Astrocyte (in vitro differentiated cells and primary cell): Measurements from ENCODE around the gene MFGE8. TPM values are rescaled to one million over a fixed set of nuclear protein-coding genes. Genes with fewer than 3 reads are reported as not detected.
"Not testable (repeated sequence)": the region's sequence is repeated elsewhere in the genome, so short reads cannot be mapped to it uniquely, and the experiment has no call there.

ENCODE experiments used
- DNase-seq: peaks from one replicate; pipeline ENCODE4 v3.0.0-alpha.2; 2010; ENCODE audit warnings: low read depth
- FAIRE-seq: peaks from 2 replicates; lab custom pipeline; 2011; peaks lifted over from hg19 to GRCh38; lab: Jason Lieb, UNC
- H2AFZ ChIP-seq: 2 replicates; pipeline ENCODE4 v1.6.0; 2012; ENCODE audit warnings: low read depth, low read length, inconsistent platforms
- H3K27ac ChIP-seq: 2 replicates; pipeline ENCODE4 v1.5.1; 2011; ENCODE audit warnings: low read depth, low read length, inconsistent platforms
- H3K27me3 ChIP-seq: 2 replicates; pipeline ENCODE4 v1.6.0; 2011; ENCODE audit warnings: low read length, inconsistent platforms; ENCODE audit not compliant: insufficient read depth
- H3K36me3 ChIP-seq: 2 replicates; pipeline ENCODE4 v1.5.1; 2011; ENCODE audit warnings: low read length, inconsistent platforms; ENCODE audit not compliant: insufficient read depth
- H3K4me1 ChIP-seq: 2 replicates; pipeline ENCODE4 v1.5.1; 2011; ENCODE audit warnings: low read length, inconsistent platforms; ENCODE audit not compliant: insufficient read depth
- H3K4me2 ChIP-seq: 2 replicates; pipeline ENCODE4 v1.6.0; 2012; ENCODE audit warnings: low read length, inconsistent platforms
- H3K4me3 ChIP-seq: 2 replicates; pipeline ENCODE4 v1.5.1; 2011; ENCODE audit warnings: low read depth, mild to moderate bottlenecking, low read length, inconsistent platforms; ENCODE audit not compliant: insufficient read depth
- H3K79me2 ChIP-seq: 2 replicates; pipeline ENCODE4 v1.6.0; 2012; ENCODE audit warnings: mild to moderate bottlenecking, low read length, inconsistent platforms; ENCODE audit not compliant: insufficient read depth
- H3K9ac ChIP-seq: 2 replicates; pipeline ENCODE4 v1.6.0; 2012; ENCODE audit warnings: mild to moderate bottlenecking, low read length, inconsistent platforms
- H3K9me3 ChIP-seq: 2 replicates; pipeline ENCODE4 v1.5.1; 2012; ENCODE audit warnings: low read depth, mild to moderate bottlenecking, low read length, inconsistent platforms; ENCODE audit not compliant: insufficient read depth
- H4K20me1 ChIP-seq: 2 replicates; pipeline ENCODE4 v1.6.0; 2012; ENCODE audit warnings: low read length, inconsistent platforms; ENCODE audit not compliant: insufficient read depth
- H3K27ac Mint-ChIP-seq: one replicate; pipeline ENCODE4 v1.8.0; 2021; ENCODE audit warnings: mild to moderate bottlenecking, mixed read lengths; ENCODE audit not compliant: unreplicated experiment
- H3K27me3 Mint-ChIP-seq: one replicate; pipeline ENCODE4 v1.8.0; 2021; ENCODE audit warnings: low read depth, mixed read lengths; ENCODE audit not compliant: unreplicated experiment
- H3K36me3 Mint-ChIP-seq: one replicate; pipeline ENCODE4 v1.8.0; 2021; ENCODE audit warnings: low read depth, mixed read lengths; ENCODE audit not compliant: unreplicated experiment
- H3K4me1 Mint-ChIP-seq: one replicate; pipeline ENCODE4 v1.8.0; 2021; ENCODE audit warnings: low read depth, mixed read lengths; ENCODE audit not compliant: unreplicated experiment
- H3K4me3 Mint-ChIP-seq: one replicate; pipeline ENCODE4 v1.8.0; 2021; ENCODE audit warnings: mild to moderate bottlenecking, moderate library complexity, mixed read lengths; ENCODE audit not compliant: unreplicated experiment
- H3K9me3 Mint-ChIP-seq: one replicate; pipeline ENCODE4 v1.8.0; 2021; ENCODE audit warnings: mild to moderate bottlenecking, mixed read lengths; ENCODE audit not compliant: unreplicated experiment
- EZH2 ChIP-seq: IDR thresholded peaks from 2 replicates; pipeline ENCODE4 v1.6.1; 2012; ENCODE audit warnings: mild to moderate bottlenecking, low read length, inconsistent platforms; ENCODE audit not compliant: insufficient read depth
- total RNA-seq: library from RNA; stranded (reverse); gene quantifications from 2 replicates; pipeline ENCODE4 v1.2.1, GENCODE V29; 2021
- TF ChIP-seq, protein P1 (sequence below): IDR thresholded peaks from 2 replicates; pipeline ENCODE4 v1.5.1; 2011; ENCODE audit warnings: low read depth, mild to moderate bottlenecking, inconsistent platforms, low read length, moderate library complexity; ENCODE audit not compliant: insufficient read depth

Gene MFGE8
- total RNA-seq, 1 donor from 2014 or later: 276 TPM

GRCh38 chr15:88939486-88939806 lies 26.3 kb upstream of the MFGE8 start:
- Mint-ChIP-seq H3K9me3 (peaks cover 6% of the 10 kb centered on the region), H3K36me3 (peaks cover 4% of the 10 kb centered on the region), H3K27me3 (no peaks in the 10 kb centered on the region), H3K4me1 (no peaks in the 10 kb centered on the region), H3K4me3 (no peak overlapping the region), H3K27ac (no peak overlapping the region)
- no peak for DNase-seq
- Histone ChIP-seq H3K27ac (no peak overlapping the region), H2AFZ (no peak overlapping the region), H3K36me3 (no peaks in the 10 kb centered on the region), H4K20me1 (no peaks in the 10 kb centered on the region), H3K9me3 (no peaks in the 10 kb centered on the region), H3K4me1 (no peaks in the 10 kb centered on the region), H3K4me2 (no peak overlapping the region), H3K4me3 (no peak overlapping the region), H3K9ac (no peak overlapping the region), H3K27me3 (no peaks in the 10 kb centered on the region), H3K79me2 (no peaks in the 10 kb centered on the region)
- FAIRE-seq: no peak
- TF ChIP-seq, protein P1, sequence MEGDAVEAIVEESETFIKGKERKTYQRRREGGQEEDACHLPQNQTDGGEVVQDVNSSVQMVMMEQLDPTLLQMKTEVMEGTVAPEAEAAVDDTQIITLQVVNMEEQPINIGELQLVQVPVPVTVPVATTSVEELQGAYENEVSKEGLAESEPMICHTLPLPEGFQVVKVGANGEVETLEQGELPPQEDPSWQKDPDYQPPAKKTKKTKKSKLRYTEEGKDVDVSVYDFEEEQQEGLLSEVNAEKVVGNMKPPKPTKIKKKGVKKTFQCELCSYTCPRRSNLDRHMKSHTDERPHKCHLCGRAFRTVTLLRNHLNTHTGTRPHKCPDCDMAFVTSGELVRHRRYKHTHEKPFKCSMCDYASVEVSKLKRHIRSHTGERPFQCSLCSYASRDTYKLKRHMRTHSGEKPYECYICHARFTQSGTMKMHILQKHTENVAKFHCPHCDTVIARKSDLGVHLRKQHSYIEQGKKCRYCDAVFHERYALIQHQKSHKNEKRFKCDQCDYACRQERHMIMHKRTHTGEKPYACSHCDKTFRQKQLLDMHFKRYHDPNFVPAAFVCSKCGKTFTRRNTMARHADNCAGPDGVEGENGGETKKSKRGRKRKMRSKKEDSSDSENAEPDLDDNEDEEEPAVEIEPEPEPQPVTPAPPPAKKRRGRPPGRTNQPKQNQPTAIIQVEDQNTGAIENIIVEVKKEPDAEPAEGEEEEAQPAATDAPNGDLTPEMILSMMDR: no peak
- TF ChIP-seq EZH2: no peak

DNA sequence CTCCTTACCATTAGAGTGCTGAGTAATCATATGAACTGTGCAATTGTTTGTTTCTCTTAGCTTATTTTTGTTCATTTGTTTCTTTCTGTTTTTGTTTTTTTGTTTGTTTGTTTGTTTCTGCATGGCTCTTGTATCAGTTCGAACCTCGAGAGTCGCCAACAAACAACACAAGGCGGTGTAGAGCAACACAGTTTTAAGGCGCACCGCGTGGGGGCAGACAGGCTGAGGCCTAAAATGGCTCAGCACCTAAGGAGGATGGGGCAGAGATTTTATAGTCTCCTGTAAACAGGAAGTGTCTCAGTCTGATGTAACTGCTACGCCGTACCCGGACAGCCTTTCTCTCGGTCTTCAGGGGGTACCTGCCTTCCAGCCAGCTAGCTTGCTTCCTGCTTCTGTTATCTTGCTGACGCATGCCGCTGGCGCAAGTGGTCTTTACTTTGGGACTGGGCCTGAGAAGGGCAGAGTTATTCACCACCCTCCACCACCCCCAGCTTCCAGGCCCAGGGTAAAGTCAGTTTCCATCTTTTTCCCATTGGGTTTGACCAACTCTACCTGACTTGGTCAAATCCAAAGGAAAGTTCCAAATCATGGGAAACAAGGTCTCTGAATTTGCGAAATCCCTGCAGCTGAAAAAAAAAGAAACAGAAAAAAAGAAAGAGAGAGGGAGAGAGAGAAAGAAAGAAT lies 25.8 kb upstream of the MFGE8 start:
- no peak for TF ChIP-seq EZH2
- TF ChIP-seq, protein P1: no peak
- Mint-ChIP-seq H3K36me3 (peaks cover 4% of the 10 kb centered on the region), H3K27me3 (no peaks in the 10 kb centered on the region), H3K9me3 (peaks cover 6% of the 10 kb centered on the region), H3K4me1 (no peaks in the 10 kb centered on the region), H3K27ac (no peak overlapping the region), H3K4me3 (no peak overlapping the region)
- Histone ChIP-seq H3K27ac (no peak overlapping the region), H3K36me3 (no peaks in the 10 kb centered on the region), H4K20me1 (no peaks in the 10 kb centered on the region), H3K9me3 (no peaks in the 10 kb centered on the region), H3K4me1 (no peaks in the 10 kb centered on the region), H3K79me2 (no peaks in the 10 kb centered on the region), H2AFZ (peak overlapping the region; percentile 32), H3K4me3 (no peak overlapping the region), H3K9ac (no peak overlapping the region), H3K27me3 (no peaks in the 10 kb centered on the region), H3K4me2 (no peak overlapping the region)
- no peak for FAIRE-seq
- no peak for DNase-seq

GRCh38 chr15:88934449-88934848 lies 21.3 kb upstream of the MFGE8 start:
- H4K20me1 ChIP-seq, FAIRE-seq, H3K4me1 Mint-ChIP-seq, H3K36me3 ChIP-seq, H3K4me1 ChIP-seq, H3K27ac ChIP-seq, H3K4me3 ChIP-seq, H3K9ac ChIP-seq, H3K79me2 ChIP-seq, H3K9me3 ChIP-seq, H3K4me3 Mint-ChIP-seq, DNase-seq, H2AFZ ChIP-seq, H3K4me2 ChIP-seq, H3K36me3 Mint-ChIP-seq, H3K27me3 ChIP-seq, H3K27ac Mint-ChIP-seq, H3K27me3 Mint-ChIP-seq: not testable (repeated sequence)
- H3K9me3 Mint-ChIP-seq: peaks cover 10% of the 10 kb centered on the region
